Choroid plexus epithelial cell (primary cell): Measurements from ENCODE around the gene NCR1.
"Not testable (repeated sequence)": the region's sequence is repeated elsewhere in the genome, so short reads cannot be mapped to it uniquely, and the experiment has no call there.

Source experiments
- DNase-seq: peaks from one replicate; pipeline ENCODE4 v3.0.0-alpha.2; 2010; ENCODE audit warnings: low read depth
- H3K4me3 ChIP-seq: 2 replicates; pipeline ENCODE4 v1.5.1; 2011; ENCODE audit warnings: low read depth, mild to moderate bottlenecking, control low read depth, low read length, moderate library complexity
- CTCF ChIP-seq: conservative IDR thresholded peaks from 2 replicates; pipeline ENCODE4 v1.5.1; 2011; ENCODE audit warnings: low read depth, mild to moderate bottlenecking, control low read depth, inconsistent platforms, low read length, moderate library complexity

Gene NCR1

GRCh38 chr19:54881884-54882283 is 24.1 kb upstream of the NCR1 start:
- H3K4me3 ChIP-seq, result no peak overlapping the region
- DNase-seq, result no peak
- no peak for TF ChIP-seq CTCF

DNA sequence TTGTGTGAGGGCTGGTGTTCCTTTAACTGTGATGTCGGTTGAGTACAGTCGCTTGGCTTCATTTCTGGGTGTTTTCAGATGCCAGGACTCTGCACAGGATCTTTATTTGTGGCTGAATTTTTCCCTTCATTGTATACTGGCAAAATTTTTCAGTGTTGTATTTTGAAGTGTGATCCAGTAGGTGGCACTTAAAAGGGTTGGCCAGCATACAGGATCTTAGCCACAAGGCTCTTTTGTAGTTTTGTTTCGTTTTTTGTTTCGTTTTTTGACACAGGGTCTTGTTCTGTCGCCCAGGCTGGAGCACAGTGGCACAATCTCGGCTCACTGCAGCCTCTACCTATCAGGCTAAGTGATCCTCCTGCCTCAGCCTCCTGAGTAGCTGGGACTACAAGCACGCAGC is 23.2 kb upstream of the NCR1 start:
- peak; percentile 2 for DNase-seq
- no peak overlapping the region for H3K4me3 ChIP-seq
- no peak for TF ChIP-seq CTCF

GRCh38 chr19:54883228-54883627 is 22.7 kb upstream of the NCR1 start:
- no peak for TF ChIP-seq CTCF
- DNase-seq, result no peak
- no peak overlapping the region for H3K4me3 ChIP-seq

DNA sequence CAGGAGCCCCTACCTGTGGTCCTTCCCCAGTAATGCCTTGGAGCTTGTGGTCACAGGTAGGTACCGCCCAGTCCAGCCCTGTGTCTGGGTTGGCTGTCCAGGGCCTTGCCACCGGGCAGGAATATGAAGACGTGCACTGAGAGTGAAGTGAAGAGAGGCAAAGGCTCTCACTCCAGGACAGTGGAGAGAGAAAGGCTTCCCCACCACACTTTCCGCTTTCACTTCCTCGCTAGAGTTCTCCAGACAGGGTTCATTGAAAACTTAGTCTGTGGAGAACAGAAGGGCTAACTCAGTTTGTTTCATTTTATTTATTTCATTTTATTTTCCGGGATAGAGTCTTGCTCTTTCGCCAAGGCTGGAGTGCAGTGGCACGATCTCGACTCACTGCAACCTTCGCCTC is 17.7 kb upstream of the NCR1 start:
- H3K4me3 ChIP-seq, result no peak overlapping the region
- TF ChIP-seq CTCF, result no peak
- DNase-seq, result no peak

GRCh38 chr19:54889566-54889965 is 16.4 kb upstream of the NCR1 start:
- no peak overlapping the region for H3K4me3 ChIP-seq
- no peak for TF ChIP-seq CTCF
- DNase-seq, result no peak

DNA sequence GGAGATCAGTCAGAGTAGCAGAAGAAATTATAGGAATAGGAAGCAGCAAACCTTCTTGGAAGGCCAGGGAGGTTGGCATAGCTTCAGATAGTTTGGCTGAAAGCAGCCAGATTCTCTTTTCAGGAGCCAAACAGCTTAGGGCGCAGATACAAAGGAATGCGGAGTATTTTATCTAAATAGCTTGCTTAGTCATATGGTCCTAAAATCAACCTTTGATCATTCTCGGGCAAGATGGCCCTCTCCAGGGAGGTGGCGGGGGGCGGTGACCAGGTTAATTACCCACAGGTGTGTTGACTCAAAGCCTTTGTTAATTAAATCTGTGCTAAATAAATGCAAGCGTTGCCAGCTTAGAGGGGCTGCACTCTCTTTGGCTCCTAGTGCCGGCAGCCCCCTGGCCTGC is 12.5 kb upstream of the NCR1 start:
- H3K4me3 ChIP-seq, result no peak overlapping the region
- no peak for TF ChIP-seq CTCF
- no peak for DNase-seq

DNA sequence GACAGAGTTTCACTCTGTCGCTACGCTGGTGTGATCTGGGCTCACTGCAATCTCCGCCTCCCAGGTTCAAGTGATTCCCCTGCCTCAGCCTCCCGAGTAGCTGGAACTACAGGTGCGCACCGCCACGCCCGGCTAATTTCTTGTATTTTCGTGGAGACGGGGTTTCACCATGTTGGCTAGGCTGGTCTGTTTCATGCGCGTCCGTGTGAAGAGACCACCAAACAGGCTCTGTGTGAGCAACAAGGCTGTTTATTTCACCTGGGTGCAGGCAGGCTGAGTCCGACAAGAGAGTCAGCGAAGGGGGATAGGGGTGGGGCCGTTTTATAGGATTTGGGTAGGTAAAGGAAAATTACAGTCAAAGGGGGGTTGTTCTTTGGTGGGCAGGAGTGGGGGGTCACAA is 11.8 kb upstream of the NCR1 start:
- H3K4me3 ChIP-seq, DNase-seq: not testable (repeated sequence)

GRCh38 chr19:54896036-54896435 is 9.9 kb upstream of the NCR1 start:
- H3K4me3 ChIP-seq, result no peak overlapping the region
- DNase-seq, result no peak
- TF ChIP-seq CTCF, result no peak

GRCh38 chr19:54898685-54899084 is 7.3 kb upstream of the NCR1 start:
- DNase-seq, result not testable (repeated sequence)

GRCh38 chr19:54899646-54900045 is 6.3 kb upstream of the NCR1 start:
- not testable (repeated sequence) for DNase-seq, H3K4me3 ChIP-seq

More at GRCh38 chr19:54898685-54899084, 7.3 kb upstream of the NCR1 start:
- not testable (repeated sequence) for H3K4me3 ChIP-seq

DNA sequence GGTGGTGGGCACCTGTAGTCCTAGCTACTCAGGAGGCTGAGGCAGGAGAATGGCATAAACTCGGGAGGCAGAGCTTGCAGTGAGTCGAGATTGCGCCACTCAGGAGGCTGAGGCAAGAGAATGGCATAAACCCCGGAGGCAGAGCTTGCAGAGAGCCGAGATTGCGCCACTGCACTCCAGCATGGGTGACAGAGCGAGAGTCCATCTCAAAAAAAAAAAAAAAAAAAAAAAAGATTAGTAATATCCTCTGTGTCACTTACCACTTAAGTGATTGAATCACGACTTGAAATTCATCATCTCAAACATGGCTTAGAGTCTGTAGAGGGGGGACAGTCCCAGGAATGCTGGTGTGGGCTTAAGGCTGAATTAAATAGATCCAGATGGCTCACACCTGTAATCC is 4.8 kb upstream of the NCR1 start:
- H3K4me3 ChIP-seq, DNase-seq: not testable (repeated sequence)
